Ascending aorta (tissue), 2 donors: ENCODE results near the gene MRPS12. TPM values are rescaled to one million over a fixed set of nuclear protein-coding genes. Genes with fewer than 3 reads are reported as not detected.

Source experiments
- DNase-seq, 2 donors: peaks; one replicate each; pipeline ENCODE4 v3.0.0-alpha.2; 2019; ENCODE audit warnings: low spot score in 2 of 2
- H3K27ac ChIP-seq, 2 donors: fragments of 200-600 bp; sonication (generic); one replicate each; pipeline ENCODE4 v1.5.1; 2016 to 2017; ENCODE audit warnings: mild to moderate bottlenecking in 1 of 2
- H3K27me3 ChIP-seq: fragments of 200-600 bp; sonication (generic); one replicate; pipeline ENCODE4 v1.5.1; 2017
- H3K36me3 ChIP-seq, 2 donors: fragments of 200-600 bp; sonication (generic); one replicate each; pipeline ENCODE4 v1.5.1; 2016
- H3K4me1 ChIP-seq, 2 donors: fragments of 200-600 bp; sonication (generic); one replicate each; pipeline ENCODE4 v1.5.1; 2016 to 2017; ENCODE audit warnings: mild to moderate bottlenecking in 1 of 2
- H3K4me3 ChIP-seq, 2 donors: fragments of 200-600 bp; sonication (generic); one replicate each; pipeline ENCODE4 v1.5.1; 2016 to 2017; ENCODE audit warnings: mild to moderate bottlenecking in 1 of 2
- H3K9me3 ChIP-seq, 2 donors: fragments of 200-600 bp; sonication (generic); one replicate each; pipeline ENCODE4 v1.5.1; 2016
- intact Hi-C: fragments of 100-400 bp; cut with DNase I; formaldehyde crosslinking; loops from one replicate; pipeline ENCODE4 v1.15.1; 2023
- total RNA-seq: library from RNA; depleted of rRNA; stranded (reverse); fragments of >200 nt; gene quantifications from one replicate; pipeline ENCODE4 v1.1.0, GENCODE V29; 2016
- TF ChIP-seq, protein P1 (sequence below), 3 experiments: fragments of 200-600 bp in 2 of 3; fragments of 450-650 bp in 1 of 3; sonication (generic) in 2 of 3; IDR thresholded peaks; one replicate each; pipeline ENCODE4 v1.5.1; 2016 to 2019; ENCODE audit warnings: antibody characterized with exemption in 3 of 3, mild to moderate bottlenecking in 1 of 3, moderate library complexity in 1 of 3

The MRPS12 gene
- total RNA-seq, 1 donor from 2014 or later = 9.9 TPM

DNA sequence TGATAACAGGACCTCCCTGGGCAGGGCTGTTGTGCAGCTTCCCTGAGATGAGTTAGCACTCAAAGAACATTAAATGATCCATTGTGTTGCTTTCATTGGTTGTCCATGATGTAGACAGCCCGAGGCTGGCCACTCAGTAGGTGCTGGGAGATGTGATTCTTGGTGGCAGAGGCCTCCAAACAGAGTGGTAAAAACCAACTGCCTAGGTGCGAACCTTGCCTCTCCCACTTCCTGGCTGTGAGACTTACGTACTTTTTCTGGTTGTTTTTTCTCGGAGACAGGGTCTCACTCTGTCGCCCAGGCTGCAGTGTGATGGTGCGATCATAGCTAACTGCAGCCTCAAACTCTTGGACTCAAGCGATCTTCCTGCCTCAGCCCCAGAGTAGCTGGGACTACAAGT is 6.4 kb upstream of the MRPS12 start:
- no peak overlapping the region for H3K4me3 ChIP-seq
- no peak for DNase-seq
- TF ChIP-seq, protein P1, sequence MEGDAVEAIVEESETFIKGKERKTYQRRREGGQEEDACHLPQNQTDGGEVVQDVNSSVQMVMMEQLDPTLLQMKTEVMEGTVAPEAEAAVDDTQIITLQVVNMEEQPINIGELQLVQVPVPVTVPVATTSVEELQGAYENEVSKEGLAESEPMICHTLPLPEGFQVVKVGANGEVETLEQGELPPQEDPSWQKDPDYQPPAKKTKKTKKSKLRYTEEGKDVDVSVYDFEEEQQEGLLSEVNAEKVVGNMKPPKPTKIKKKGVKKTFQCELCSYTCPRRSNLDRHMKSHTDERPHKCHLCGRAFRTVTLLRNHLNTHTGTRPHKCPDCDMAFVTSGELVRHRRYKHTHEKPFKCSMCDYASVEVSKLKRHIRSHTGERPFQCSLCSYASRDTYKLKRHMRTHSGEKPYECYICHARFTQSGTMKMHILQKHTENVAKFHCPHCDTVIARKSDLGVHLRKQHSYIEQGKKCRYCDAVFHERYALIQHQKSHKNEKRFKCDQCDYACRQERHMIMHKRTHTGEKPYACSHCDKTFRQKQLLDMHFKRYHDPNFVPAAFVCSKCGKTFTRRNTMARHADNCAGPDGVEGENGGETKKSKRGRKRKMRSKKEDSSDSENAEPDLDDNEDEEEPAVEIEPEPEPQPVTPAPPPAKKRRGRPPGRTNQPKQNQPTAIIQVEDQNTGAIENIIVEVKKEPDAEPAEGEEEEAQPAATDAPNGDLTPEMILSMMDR (IDR thresholded peaks at IDR 0.05) = no peak
- peaks cover 14 to 19% of the 10 kb centered on the region in 2 donors for H3K36me3 ChIP-seq
- no peak overlapping the region for H3K27ac ChIP-seq
- H3K9me3 ChIP-seq = no peaks in the 10 kb centered on the region
- no peaks in the 10 kb centered on the region for H3K4me1 ChIP-seq
- intact Hi-C loops = no loop called here
- no peaks in the 10 kb centered on the region for H3K27me3 ChIP-seq

DNA sequence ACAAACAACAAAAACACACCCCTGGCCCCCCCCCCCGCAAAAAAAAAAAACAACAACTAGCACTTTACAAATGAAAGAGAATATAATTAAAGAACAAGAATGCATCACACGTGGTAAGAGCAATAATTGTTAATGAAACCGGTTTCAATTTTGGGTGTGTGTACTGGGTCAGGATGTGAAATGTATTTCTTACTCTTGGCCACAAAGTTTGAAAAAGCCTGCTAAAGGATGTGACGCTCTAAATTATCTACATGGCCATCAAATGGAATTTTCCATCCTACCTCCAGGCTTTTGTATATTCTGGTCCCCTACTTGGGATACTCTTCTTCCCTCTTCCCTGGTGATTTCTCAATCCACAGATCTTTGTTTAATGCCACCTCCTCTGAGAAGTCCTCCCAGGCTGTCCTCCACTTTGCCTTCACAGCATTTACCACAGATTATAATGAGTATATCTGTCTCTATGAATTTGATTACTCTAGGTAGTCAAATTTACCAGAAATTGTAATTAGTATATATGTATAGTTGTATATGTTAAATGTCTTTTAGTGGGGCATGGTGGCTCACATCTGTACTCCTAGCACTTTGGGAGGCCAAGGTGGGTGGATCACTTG is 2.2 kb upstream of the MRPS12 start:
- TF ChIP-seq, protein P1 (IDR thresholded peaks at IDR 0.05) = no peak
- DNase-seq = no peak
- Histone ChIP-seq H3K27me3 (no peaks in the 10 kb centered on the region), H3K4me1 (peaks cover 9 to 14% of the 10 kb centered on the region in 2 donors), H3K27ac (no peak overlapping the region), H3K9me3 (no peaks in the 10 kb centered on the region), H3K36me3 (peaks cover 13 to 25% of the 10 kb centered on the region in 2 donors), H3K4me3 (no peak overlapping the region)
- intact Hi-C loops = no loop called here

DNA sequence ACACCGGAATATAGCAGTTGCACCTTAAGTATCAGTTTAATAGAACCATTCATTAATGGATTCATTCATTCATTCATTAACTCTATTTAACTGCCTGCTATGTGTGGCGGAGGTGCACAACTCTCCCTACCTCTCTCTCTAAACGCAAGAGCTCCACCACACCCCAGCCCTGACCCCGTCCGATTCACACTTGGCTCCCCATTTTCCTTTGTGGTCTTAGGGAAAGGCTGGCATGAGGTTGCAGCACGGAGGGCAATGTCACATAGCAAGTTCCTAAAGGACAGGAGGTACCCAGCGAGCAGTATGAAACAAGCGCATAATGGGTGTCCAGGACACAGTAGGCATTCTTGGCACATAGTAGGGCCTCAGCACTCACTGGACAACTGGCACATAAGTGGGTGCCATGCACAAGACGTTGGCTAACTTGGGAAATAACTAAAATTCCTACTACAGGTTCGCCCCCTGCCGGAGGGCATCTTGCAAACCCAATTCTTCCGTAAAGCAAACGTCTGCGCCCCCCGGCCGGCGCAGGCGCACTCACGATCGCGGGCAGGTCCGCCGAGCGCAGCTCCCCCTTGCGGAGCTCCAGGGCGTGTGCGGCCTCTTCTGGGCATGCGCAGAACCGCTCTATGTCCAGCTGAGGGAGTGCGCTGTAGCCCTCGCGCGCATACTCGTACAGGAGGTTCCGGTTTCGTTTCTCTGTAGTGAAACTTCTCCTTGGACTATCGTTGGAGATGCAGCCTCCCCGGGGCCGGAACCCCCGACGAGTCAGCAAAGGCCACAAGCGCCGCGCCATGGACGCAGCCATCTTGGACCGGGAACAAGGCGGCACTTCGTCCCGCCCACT is 592 bp upstream of the MRPS12 start, which contains the start of gene SARS2:
TSS of gene SARS2 (minus strand) at position 835 of the 847 bp plus-strand sequence. CDS start at position 808, 27 bp downstream.
- H3K4me1 ChIP-seq = peaks cover 9 to 14% of the 10 kb centered on the region in 2 donors
- TF ChIP-seq, protein P1 (IDR thresholded peaks at IDR 0.05) = peak; percentile 98 to 99 (median 98)
- DNase-seq = peak; percentile 62 to 97
- peaks cover 5 to 23% of the 10 kb centered on the region in 2 donors for H3K36me3 ChIP-seq
- H3K27me3 ChIP-seq = no peaks in the 10 kb centered on the region
- peak within 1 kb of the TSS; percentile 70 to 77 for H3K27ac ChIP-seq
- intact Hi-C loops = loop anchor here (1.0 to 10.0 kb wide), 6 partner anchors 31 to 527 kb away; partner anchors contain the start of genes FAM98C, FBXO17, HNRNPL and NFKBIB
- peak within 1 kb of the TSS; percentile 83 to 93 for H3K4me3 ChIP-seq
- no peaks in the 10 kb centered on the region for H3K9me3 ChIP-seq

DNA sequence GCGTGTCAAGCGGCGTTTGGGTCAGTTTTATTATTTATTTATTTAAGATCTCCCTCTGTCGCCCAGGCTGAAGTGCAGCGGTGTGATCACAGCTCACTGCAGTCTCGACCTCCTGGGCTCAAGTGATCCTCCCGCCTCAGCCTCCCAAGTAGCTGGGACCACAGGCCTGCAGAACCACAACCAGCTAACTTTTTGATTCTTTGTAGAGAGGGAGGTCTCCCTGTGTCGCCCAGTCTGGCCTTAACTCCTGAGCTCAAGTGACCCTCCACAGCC is 713 bp downstream of the MRPS12 start:
- Histone ChIP-seq H3K27ac (peak overlapping the region in 1 of 2 donors; percentile 77), H3K27me3 (no peaks in the 10 kb centered on the region), H3K9me3 (no peaks in the 10 kb centered on the region), H3K36me3 (peaks cover 2 to 25% of the 10 kb centered on the region in 2 donors), H3K4me3 (peak overlapping the region; percentile 83 to 93), H3K4me1 (peaks cover 9 to 14% of the 10 kb centered on the region in 2 donors)
- TF ChIP-seq, protein P1 (IDR thresholded peaks at IDR 0.05) = no peak
- no peak for DNase-seq
- intact Hi-C loops = loop anchor here (2.0 to 10.0 kb wide), 3 partner anchors 43 to 417 kb away; partner anchors contain the start of gene FBXO17

DNA sequence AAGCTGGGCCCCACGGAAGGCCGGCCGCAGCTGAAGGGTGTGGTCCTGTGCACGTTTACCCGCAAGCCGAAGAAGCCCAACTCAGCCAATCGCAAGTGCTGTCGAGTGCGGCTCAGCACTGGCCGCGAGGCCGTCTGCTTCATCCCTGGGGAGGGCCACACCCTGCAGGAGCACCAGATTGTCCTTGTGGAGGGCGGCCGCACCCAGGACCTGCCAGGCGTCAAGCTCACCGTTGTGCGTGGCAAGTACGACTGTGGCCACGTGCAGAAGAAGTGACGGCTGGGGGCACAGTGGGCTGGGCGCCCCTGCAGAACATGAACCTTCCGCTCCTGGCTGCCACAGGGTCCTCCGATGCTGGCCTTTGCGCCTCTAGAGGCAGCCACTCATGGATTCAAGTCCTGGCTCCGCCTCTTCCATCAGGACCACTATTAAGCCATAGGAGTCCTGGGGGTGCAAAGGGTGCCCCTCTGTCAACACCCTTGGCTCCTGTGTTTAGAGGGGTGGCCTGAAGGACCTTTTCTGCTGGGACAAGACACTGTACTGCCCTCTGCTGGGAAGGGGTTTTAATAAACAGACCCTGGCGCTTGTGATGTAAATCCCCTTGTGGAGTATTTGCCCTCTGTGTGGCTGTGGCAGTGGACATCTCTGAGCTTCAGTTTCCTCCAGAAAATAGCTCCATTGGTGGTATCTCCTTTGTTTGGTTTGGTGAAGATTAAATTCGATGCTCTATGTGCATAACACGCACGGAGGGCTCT is 1.9 kb downstream of the MRPS12 start:
- no peak overlapping the region for H3K27ac ChIP-seq
- intact Hi-C loops = loop anchor here (10.0 kb wide), 1 partner anchor 418 kb away; no protein-coding TSS in a partner anchor
- H3K27me3 ChIP-seq = no peaks in the 10 kb centered on the region
- peaks cover 9 to 14% of the 10 kb centered on the region in 2 donors for H3K4me1 ChIP-seq
- peaks cover 2 to 25% of the 10 kb centered on the region in 2 donors for H3K36me3 ChIP-seq
- H3K4me3 ChIP-seq = no peak overlapping the region
- DNase-seq = no peak
- H3K9me3 ChIP-seq = no peaks in the 10 kb centered on the region
- TF ChIP-seq, protein P1 (IDR thresholded peaks at IDR 0.05) = no peak
